A549 (cell line): ENCODE measurements around the gene CHST13. TPM values are rescaled to one million over a fixed set of nuclear protein-coding genes. Genes with fewer than 3 reads are reported as not detected.

ENCODE experiments used
- ATAC-seq, 2 experiments: fragments of 200-7000 bp in 1 of 2; fragments of >200 bp in 1 of 2; cut with Nextera tagmentation in 1 of 2; cut with Tn5 transposase in 1 of 2; 3 replicates each; pipeline versions ENCODE4 v1.8.0 to v1.9.1; 2018 to 2020; ENCODE audit warnings: mild to moderate bottlenecking in 1 of 2, moderate library complexity in 1 of 2
- CTCF ChIA-PET: fragments of 300-600 bp; sonication (Branson Sonifier 250); formaldehyde crosslinking; extraction: SDS; loops from one replicate; lab custom pipeline; 2021; ENCODE audit warnings: antibody characterized with exemption, inconsistent platforms; lab: Yijun Ruan, JAX
- POLR2A ChIA-PET: fragments of 350-600 bp; formaldehyde crosslinking; extraction: SDS; loops from one replicate; lab custom pipeline; 2021; ENCODE audit warnings: antibody characterized with exemption, inconsistent platforms; lab: Yijun Ruan, JAX
- DNase-seq, 2 experiments: peaks; one replicate each; pipeline versions ENCODE4 v3.0.0 to v3.0.0-alpha.2; 2011 to 2016; ENCODE audit warnings: low read depth in 1 of 2, low spot score in 1 of 2
- FAIRE-seq: peaks from 2 replicates; lab custom pipeline; 2011; peaks lifted over from hg19 to GRCh38; lab: Jason Lieb, UNC
- H3K27ac ChIP-seq, 2 experiments: fragments of >200 bp; sonication (Bioruptor Twin); formaldehyde crosslinking; 3 replicates each; pipeline ENCODE4 v1.5.1; 2016 to 2017
- H3K4me1 ChIP-seq: fragments of >200 bp; sonication (Bioruptor Twin); formaldehyde crosslinking; 3 replicates; pipeline ENCODE4 v1.6.1; 2016
- H3K4me2 ChIP-seq: fragments of >200 bp; sonication (Bioruptor Twin); formaldehyde crosslinking; 3 replicates; pipeline ENCODE4 v1.6.1; 2016
- H3K4me3 ChIP-seq: fragments of >200 bp; sonication (Bioruptor Twin); formaldehyde crosslinking; 3 replicates; pipeline ENCODE4 v1.5.1; 2016
- H3K9me3 ChIP-seq: fragments of >200 bp; sonication (Bioruptor Twin); formaldehyde crosslinking; 3 replicates; pipeline ENCODE4 v1.6.1; 2016
- ATOH8 ChIP-seq: fragments of 250-450 bp; sonication (Bioruptor Pico); IDR thresholded peaks from 2 replicates; pipeline ENCODE4 v1.5.0; 2020; ENCODE audit warnings: low read depth, mild to moderate bottlenecking, moderate library complexity
- BHLHE40 ChIP-seq: IDR thresholded peaks from 2 replicates; pipeline ENCODE4 v1.6.1; 2012; ENCODE audit warnings: low read depth, low read length, inconsistent platforms
- CBX2 ChIP-seq: fragments of 200-600 bp; sonication (generic); IDR thresholded peaks from 2 replicates; pipeline ENCODE4 v1.6.1; 2016; ENCODE audit warnings: low read depth, mild to moderate bottlenecking, borderline replicate concordance
- CEBPB ChIP-seq, 2 experiments: fragments of >200 bp in 1 of 2; sonication (Bioruptor Twin) in 1 of 2; formaldehyde crosslinking in 1 of 2; IDR thresholded peaks; 2 replicates each; pipeline ENCODE4 v1.6.1; 2012 to 2016
- CHD4 ChIP-seq: fragments of 200-600 bp; sonication (generic); IDR thresholded peaks from 2 replicates; pipeline ENCODE4 v1.6.1; 2016; ENCODE audit warnings: antibody characterized with exemption, mild to moderate bottlenecking, borderline replicate concordance
- CTCF ChIP-seq: fragments of >200 bp; sonication (Bioruptor Twin); formaldehyde crosslinking; IDR thresholded peaks from 3 replicates; pipeline ENCODE4 v1.5.1; 2016
- EP300 ChIP-seq, 2 experiments: fragments of >200 bp; sonication (Bioruptor Twin); formaldehyde crosslinking; IDR thresholded peaks; 2 replicates in 1 of 2; 3 replicates in 1 of 2; pipeline ENCODE4 v1.6.1; 2016 to 2017
- ESRRA ChIP-seq: fragments of 150-350 bp; IDR thresholded peaks from 2 replicates; pipeline ENCODE4 v1.6.1; 2014; ENCODE audit warnings: mild to moderate bottlenecking, low read length, borderline replicate concordance
- FOSL2 ChIP-seq, 2 experiments: fragments of 450-650 bp in 1 of 2; fragments of >200 bp in 1 of 2; sonication (Bioruptor Twin) in 1 of 2; formaldehyde crosslinking; IDR thresholded peaks; 2 replicates each; pipeline versions ENCODE4 v1.5.0 to v1.6.1; 2016 to 2020; ENCODE audit warnings: mild to moderate bottlenecking in 1 of 2, moderate library complexity in 1 of 2
- GATA3 ChIP-seq: IDR thresholded peaks from 2 replicates; pipeline ENCODE4 v1.6.1; 2012; ENCODE audit warnings: borderline replicate concordance
- HEYL ChIP-seq: fragments of 250-450 bp; sonication (Bioruptor Pico); IDR thresholded peaks from 2 replicates; pipeline ENCODE4 v1.8.0; 2021; ENCODE audit warnings: mild to moderate bottlenecking, moderate library complexity
- HOXB5 ChIP-seq: fragments of 250-450 bp; sonication (Bioruptor Pico); IDR thresholded peaks from 2 replicates; pipeline ENCODE4 v1.5.0; 2020; ENCODE audit warnings: mild to moderate bottlenecking, moderate library complexity
- JUN ChIP-seq, 2 experiments: fragments of >200 bp; sonication (Bioruptor Twin); formaldehyde crosslinking; IDR thresholded peaks; 2 replicates in 1 of 2; 3 replicates in 1 of 2; pipeline ENCODE4 v1.6.1; 2016 to 2017
- JUNB ChIP-seq: fragments of >200 bp; sonication (Bioruptor Twin); formaldehyde crosslinking; IDR thresholded peaks from 2 replicates; pipeline ENCODE4 v1.6.1; 2016
- KDM1A ChIP-seq: fragments of 200-600 bp; sonication (generic); IDR thresholded peaks from 2 replicates; pipeline ENCODE4 v1.6.1; 2016; ENCODE audit warnings: low read depth, mild to moderate bottlenecking
- KDM5A ChIP-seq: fragments of 200-600 bp; sonication (generic); IDR thresholded peaks from 2 replicates; pipeline ENCODE4 v1.6.1; 2016; ENCODE audit warnings: antibody characterized with exemption, mild to moderate bottlenecking
- MAFK ChIP-seq: fragments of 450-650 bp; IDR thresholded peaks from 2 replicates; pipeline ENCODE4 v1.6.1; 2014; ENCODE audit not compliant: partially characterized antibody
- NFE2L2 ChIP-seq: fragments of 150-350 bp; conservative IDR thresholded peaks from 2 replicates; pipeline ENCODE4 v1.6.1; 2014; ENCODE audit warnings: low read length
- NPAS2 ChIP-seq: fragments of 250-450 bp; sonication (Bioruptor Pico); IDR thresholded peaks from 2 replicates; pipeline ENCODE4 v1.8.0; 2022; ENCODE audit warnings: mild to moderate bottlenecking, moderate library complexity, borderline replicate concordance
- POLR2A ChIP-seq: IDR thresholded peaks from 2 replicates; pipeline ENCODE4 v1.6.1; 2012; ENCODE audit warnings: mild to moderate bottlenecking, low read length
- RAD21 ChIP-seq, 2 experiments: fragments of >200 bp in 1 of 2; sonication (Bioruptor Twin) in 1 of 2; formaldehyde crosslinking in 1 of 2; IDR thresholded peaks in 1 of 2; conservative IDR thresholded peaks in 1 of 2; 2 replicates in 1 of 2; 3 replicates in 1 of 2; pipeline ENCODE4 v1.6.1; 2012 to 2018; ENCODE audit warnings: inconsistent platforms in 1 of 2
- RARB ChIP-seq: fragments of 250-450 bp; sonication (Bioruptor Pico); IDR thresholded peaks from 2 replicates; pipeline ENCODE4 v1.8.0; 2021; ENCODE audit warnings: mild to moderate bottlenecking, moderate library complexity
- REST ChIP-seq: fragments of 200-600 bp; sonication (generic); IDR thresholded peaks from 2 replicates; pipeline ENCODE4 v1.6.1; 2016; ENCODE audit warnings: antibody characterized with exemption, mild to moderate bottlenecking, moderate library complexity
- RFX5 ChIP-seq: fragments of 450-650 bp; IDR thresholded peaks from 2 replicates; pipeline ENCODE4 v1.7.1; 2014; ENCODE audit warnings: antibody characterized with exemption, mild to moderate bottlenecking, moderate library complexity
- RNF2 ChIP-seq: fragments of 200-600 bp; sonication (generic); IDR thresholded peaks from 2 replicates; pipeline ENCODE4 v1.6.1; 2016; ENCODE audit warnings: low read depth, mild to moderate bottlenecking, antibody characterized with exemption, moderate library complexity, borderline replicate concordance
- SMC3 ChIP-seq: fragments of >200 bp; sonication (Bioruptor Twin); formaldehyde crosslinking; IDR thresholded peaks from 3 replicates; pipeline ENCODE4 v1.6.1; 2018; ENCODE audit warnings: inconsistent platforms
- SREBF2 ChIP-seq: fragments of 450-650 bp; IDR thresholded peaks from 2 replicates; pipeline ENCODE4 v1.6.1; 2014; ENCODE audit warnings: mild to moderate bottlenecking, moderate library complexity
- TFCP2L1 ChIP-seq: fragments of 250-450 bp; sonication (Bioruptor Pico); IDR thresholded peaks from 2 replicates; pipeline ENCODE4 v1.5.0; 2021; ENCODE audit warnings: mild to moderate bottlenecking
- TP53 ChIP-seq: fragments of 250-450 bp; sonication (Bioruptor Pico); IDR thresholded peaks from 2 replicates; pipeline ENCODE4 v1.5.0; 2021; ENCODE audit warnings: mild to moderate bottlenecking, moderate library complexity
- ZC3H11A ChIP-seq: fragments of 450-650 bp; IDR thresholded peaks from 2 replicates; pipeline ENCODE4 v1.6.1; 2014; ENCODE audit warnings: antibody characterized with exemption, mild to moderate bottlenecking
- ZNF302 ChIP-seq: fragments of 250-450 bp; sonication (Bioruptor Pico); IDR thresholded peaks from 2 replicates; pipeline ENCODE4 v1.9.0; 2021; ENCODE audit warnings: inconsistent platforms, mild to moderate bottlenecking, moderate library complexity
- WGBS: methylation state at CpG from one replicate; pipeline ENCODE4 v1.1.6; 2017; ENCODE audit errors: missing lambda C conversion rate; 5-methylcytosine and 5-hydroxymethylcytosine counted together
- polyA plus RNA-seq, 4 experiments: library from polyadenylated mRNA; depleted of rRNA in 3 of 4; stranded (reverse); fragments of >200 nt; fragmentation: RNase III in 1 of 4; extraction: RNeasy Plus Mini Kit Qiagen cat#74134 plus additional on column Dnase treatment in 1 of 4; gene quantifications; 2 replicates in 3 of 4; 3 replicates in 1 of 4; pipeline ENCODE4 v1.2.3, GENCODE V29; 2011 to 2017

Gene CHST13
- polyA plus RNA-seq, 2 of the 4 experiments (the other 2 are of a cell fraction), result 0.30 to 0.59 TPM

DNA sequence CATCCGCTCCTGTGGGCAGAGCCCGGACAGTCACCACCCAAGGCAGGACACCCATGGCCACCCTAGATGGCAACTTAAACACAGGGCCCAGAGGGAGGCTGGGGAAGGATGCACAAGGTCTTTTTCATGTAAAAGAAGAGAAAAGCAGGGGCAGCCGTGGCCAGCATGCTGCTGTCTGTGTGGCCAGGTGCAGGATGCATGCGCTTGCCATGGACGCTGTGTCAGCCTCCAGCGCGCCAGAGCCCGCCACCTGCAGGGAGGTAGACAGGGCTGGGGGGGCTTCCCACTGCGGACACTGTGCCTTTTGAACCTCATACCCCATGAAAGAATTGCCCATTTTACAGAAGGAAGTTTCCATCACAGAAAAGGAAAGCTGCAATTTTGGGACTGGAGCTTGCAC, 24.6 kb upstream of the CHST13 start:
- ATAC-seq (no peak), DNase-seq (no peak), FAIRE-seq (no peak)
- no peaks in the 10 kb centered on the region for H3K9me3 ChIP-seq
- H3K4me1 ChIP-seq, result no peaks in the 10 kb centered on the region
- no peak overlapping the region for H3K27ac ChIP-seq
- no peak overlapping the region for H3K4me3 ChIP-seq
- WGBS, result 90% methylated on average over 7 of the region's 9 CpGs
- H3K4me2 ChIP-seq, result no peak overlapping the region
- POLR2A ChIA-PET, result no interaction called here
- no peak for TF ChIP-seq CTCF
- TF ChIP-seq JUNB, result no peak
- no peak for TF ChIP-seq FOSL2 (IDR thresholded peaks at IDR 0.05)
- no peak for TF ChIP-seq FOSL2 (CRISPR knock-in tag; IDR thresholded peaks at IDR 0.05)
- TF ChIP-seq MAFK, result no peak
- TF ChIP-seq RARB, result no peak
- TF ChIP-seq CBX2, result no peak
- no peak for TF ChIP-seq RNF2
- no peak for TF ChIP-seq JUN (IDR thresholded peaks at IDR 0.05)
- no peak for TF ChIP-seq NFE2L2
- TF ChIP-seq RFX5, result no peak
- no peak for TF ChIP-seq RAD21 (conservative IDR thresholded peaks at IDR 0.05 in 1 of 2, IDR thresholded peaks at IDR 0.05 in 1 of 2)
- TF ChIP-seq SMC3, result no peak
- TF ChIP-seq BHLHE40, result no peak
- no peak for TF ChIP-seq ATOH8 (CRISPR knock-in tag)
- no peak for TF ChIP-seq HOXB5
- TF ChIP-seq KDM5A, result no peak
- CTCF ChIA-PET, result no interaction called here

- TF ChIP-seq JUN (IDR thresholded peaks at IDR 0.05) (no peak), KDM1A (no peak), GATA3 (no peak), JUNB (no peak), SREBF2 (no peak), RFX5 (no peak), TFCP2L1 (no peak), ZC3H11A (no peak), BHLHE40 (no peak), FOSL2 (IDR thresholded peaks at IDR 0.05) (no peak), FOSL2 (CRISPR knock-in tag; IDR thresholded peaks at IDR 0.05) (no peak)
- ATAC-seq (no peak), DNase-seq (no peak), FAIRE-seq (no peak)
- H3K4me1 ChIP-seq, result no peaks in the 10 kb centered on the region
- H3K27ac ChIP-seq, result no peak overlapping the region
- ChIA-PET CTCF (interaction anchor here (0.5 kb wide), 1 partner anchor 23 kb away, joined by 3 read pairs; no protein-coding TSS in a partner anchor), POLR2A (no interaction called here)
- H3K4me3 ChIP-seq, result no peak overlapping the region
- no peak overlapping the region for H3K4me2 ChIP-seq
- WGBS, result 81% methylated on average over 5 of the region's 7 CpGs
- H3K9me3 ChIP-seq, result no peaks in the 10 kb centered on the region
Observed at GRCh38 chr3:126500016-126500415, 23.9 kb upstream of the CHST13 start.

GRCh38 chr3:126501054-126501453, 22.9 kb upstream of the CHST13 start:
- no peak overlapping the region for H3K4me3 ChIP-seq
- H3K9me3 ChIP-seq, result no peaks in the 10 kb centered on the region
- TF ChIP-seq GATA3 (no peak), TP53 (CRISPR knock-in tag) (no peak), POLR2A (no peak), ESRRA (no peak), ZNF302 (no peak), NPAS2 (no peak), REST (no peak), CEBPB (IDR thresholded peaks at IDR 0.05) (no peak), EP300 (IDR thresholded peaks at IDR 0.05) (no peak), CBX2 (no peak), NFE2L2 (no peak), CHD4 (no peak), HEYL (CRISPR knock-in tag) (no peak), HOXB5 (no peak)
- no peak overlapping the region for H3K4me2 ChIP-seq
- WGBS, result 100% methylated on average over 1 of the region's 5 CpGs
- DNase-seq (no peak), ATAC-seq (no peak), FAIRE-seq (no peak)
- no peaks in the 10 kb centered on the region for H3K4me1 ChIP-seq
- POLR2A ChIA-PET, result no interaction called here
- no peak overlapping the region for H3K27ac ChIP-seq
- CTCF ChIA-PET, result no interaction called here
